HG02973 (cell line): Measurements from ENCODE around the gene MED14.

Source experiments
- ATAC-seq: cut with Tn5 transposase; IDR thresholded peaks from one replicate; pipeline ENCODE4 v1.9.1; 2021; ENCODE audit warnings: moderate library complexity; ENCODE audit not compliant: unreplicated experiment

Gene MED14

GRCh38 chrX:40671126-40671525 lies 64.2 kb downstream of the MED14 start:
- no peak for ATAC-seq

GRCh38 chrX:40663880-40664630 lies 71.3 kb downstream of the MED14 start:
- ATAC-seq = no peak

DNA sequence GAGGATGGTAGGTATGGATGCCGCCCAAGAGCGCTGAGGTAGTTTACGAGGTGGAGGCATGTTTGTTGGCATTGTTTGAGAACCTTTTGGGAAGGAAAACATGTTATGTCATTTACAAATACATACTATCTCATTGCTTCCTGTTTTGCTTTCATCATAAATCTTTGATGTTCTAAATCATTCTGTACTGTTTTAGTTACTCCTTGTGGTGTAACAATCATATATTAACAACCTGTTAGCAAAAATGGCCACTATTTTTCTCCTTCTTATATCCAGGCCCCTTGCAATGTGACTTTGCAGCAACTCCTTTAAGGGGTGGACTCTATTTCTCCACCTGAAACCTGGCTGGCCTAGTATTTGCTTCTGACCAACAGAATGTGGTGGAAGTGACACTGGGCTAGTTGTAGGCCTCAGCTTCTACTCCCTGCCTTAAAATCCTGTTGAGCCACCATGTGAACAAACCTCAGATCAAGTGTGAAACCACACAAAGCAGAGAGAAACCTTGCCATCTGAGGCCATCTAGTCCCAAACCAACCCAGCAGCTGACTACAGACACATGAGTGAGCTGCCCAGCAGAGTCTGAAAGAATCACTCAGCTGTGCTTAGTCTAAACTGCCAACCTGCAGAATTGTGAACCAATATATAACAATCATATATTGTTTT lies 72.1 kb downstream of the MED14 start:
- no peak for ATAC-seq

- ATAC-seq = no peak
Observed at GRCh38 chrX:40661489-40661888, 73.9 kb downstream of the MED14 start.

DNA sequence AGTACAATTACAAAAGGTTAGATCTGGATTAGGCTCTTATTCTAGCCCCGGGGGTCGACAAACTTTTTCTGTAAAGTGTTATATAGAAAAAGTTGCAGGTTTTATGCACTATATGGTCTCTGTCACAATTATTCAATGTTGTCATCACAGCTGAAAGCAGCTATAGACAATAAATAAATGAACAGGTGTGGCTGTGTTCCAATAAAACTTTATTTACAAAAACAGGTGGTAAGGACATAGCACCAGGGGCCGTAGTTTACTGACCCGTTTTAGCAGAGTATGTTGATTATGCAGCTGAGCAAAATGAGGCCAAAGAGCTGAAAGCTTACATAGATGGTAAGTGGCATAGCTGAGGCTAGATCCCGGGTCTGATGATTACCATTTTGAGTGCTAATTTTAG lies 75.0 kb downstream of the MED14 start:
- ATAC-seq = no peak

DNA sequence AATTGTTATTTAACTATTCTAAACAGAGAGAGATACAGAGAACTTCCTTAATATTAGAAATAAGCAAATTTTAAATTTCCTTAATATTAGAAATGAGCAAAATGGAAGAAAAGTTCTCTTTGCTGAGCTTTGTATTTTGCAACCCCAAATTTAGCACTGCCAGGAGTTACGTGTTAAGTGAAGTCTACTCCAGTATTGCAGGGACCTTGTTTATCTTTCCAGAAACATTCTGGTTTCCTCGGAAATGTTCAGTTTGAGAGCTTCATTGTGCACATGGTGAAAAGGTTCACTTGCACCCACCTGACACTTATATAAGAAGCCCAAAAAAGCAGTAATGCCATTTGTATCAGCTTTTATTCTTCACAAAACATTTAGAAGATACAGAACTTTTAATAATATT lies 81.8 kb downstream of the MED14 start:
- ATAC-seq = no peak

DNA sequence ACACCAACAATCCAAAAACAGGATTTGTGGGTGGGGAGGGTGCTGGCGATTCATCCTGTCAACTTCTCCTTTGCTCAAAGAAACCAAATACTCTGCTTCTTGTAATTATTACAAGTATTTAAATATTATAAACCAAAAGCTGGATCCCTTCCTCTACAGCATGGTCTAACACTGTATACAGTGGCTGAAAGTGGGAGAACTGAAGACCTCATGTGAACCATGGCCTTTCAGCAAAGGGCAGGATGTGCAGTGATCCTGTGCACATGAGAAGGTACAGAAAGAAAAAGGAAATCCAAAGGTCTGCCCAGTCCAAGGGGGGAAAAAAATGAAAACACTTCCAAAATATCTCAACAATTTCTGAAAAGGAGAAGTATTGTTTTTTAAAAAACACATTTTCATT lies 82.7 kb downstream of the MED14 start:
- no peak for ATAC-seq

GRCh38 chrX:40651620-40652223 lies 83.6 kb downstream of the MED14 start:
- ATAC-seq = no peak

- peak; percentile 55 for ATAC-seq
Observed at GRCh38 chrX:40647307-40648197, 87.8 kb downstream of the MED14 start, which contains the start of gene CXorf38. Gene CXorf38 (minus strand): TSS chrX:40647561. CDS start chrX:40647520, 41 bp downstream.

GRCh38 chrX:40646489-40647306 lies 88.6 kb downstream of the MED14 start:
- peak; percentile 32 for ATAC-seq

DNA sequence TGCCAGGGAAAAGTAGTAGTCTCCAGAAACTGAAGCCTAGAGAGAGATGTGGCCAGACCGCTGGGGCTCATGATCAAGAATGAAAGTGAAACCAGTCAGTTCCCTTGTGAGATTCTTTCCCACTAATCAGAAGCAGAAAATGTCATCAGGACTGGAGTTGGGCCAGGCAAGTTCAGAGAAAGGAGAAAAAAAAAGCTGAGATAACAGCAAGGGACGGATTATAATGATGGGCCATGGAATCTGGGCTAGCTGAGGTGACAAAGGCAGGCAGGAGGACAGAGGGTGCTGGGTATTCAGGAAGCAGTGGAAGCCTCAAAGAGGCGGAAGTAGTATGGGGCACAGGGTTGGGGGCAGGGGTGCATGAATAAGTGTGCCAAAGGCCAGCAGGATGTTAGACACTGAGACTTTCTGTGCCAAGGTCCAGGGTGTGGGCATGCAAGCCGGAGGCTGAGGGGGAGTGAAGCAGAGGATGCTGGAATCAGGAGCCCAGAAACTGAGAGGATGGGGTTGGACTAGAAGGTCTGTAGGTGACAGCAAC lies 90.5 kb downstream of the MED14 start:
- ATAC-seq = no peak

DNA sequence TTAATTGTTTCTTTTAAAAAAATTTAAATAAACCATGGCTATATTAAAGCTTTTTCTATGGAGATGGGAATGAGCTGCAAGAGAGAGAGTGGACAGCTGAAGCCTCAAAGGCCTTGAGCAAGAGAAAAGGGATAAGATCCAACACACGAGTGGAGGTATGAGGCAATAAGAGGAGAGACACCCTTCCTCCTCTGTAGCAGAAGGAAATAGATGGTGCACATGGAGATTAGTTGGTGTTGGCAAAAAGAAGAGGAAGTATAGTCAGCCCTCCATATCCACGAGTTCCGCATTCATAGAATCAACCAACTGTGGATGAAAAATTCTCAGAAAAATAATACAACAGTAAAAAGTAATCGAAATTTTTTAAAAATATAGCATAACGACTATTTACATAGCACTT lies 91.2 kb downstream of the MED14 start:
- ATAC-seq = no peak

DNA sequence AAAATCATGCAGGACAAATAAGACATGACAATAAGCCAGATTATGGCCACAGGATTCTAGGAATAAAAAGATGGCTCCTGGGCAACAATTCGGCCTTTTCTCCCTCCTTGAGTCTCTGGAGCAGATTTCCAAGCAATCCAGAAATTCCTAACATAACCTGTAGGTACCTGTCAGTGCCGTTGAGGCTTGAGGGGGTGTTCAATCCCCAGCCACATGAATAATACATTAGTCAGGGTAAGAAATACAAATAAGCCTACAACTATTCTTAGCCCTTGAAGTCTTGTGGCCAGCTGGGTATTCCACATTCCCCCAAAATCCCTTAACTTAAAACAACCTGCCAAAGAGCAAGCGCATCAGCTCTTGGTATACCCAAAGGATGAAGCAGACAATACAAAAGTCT lies 97.7 kb downstream of the MED14 start:
- no peak for ATAC-seq

- ATAC-seq = no peak
Observed at GRCh38 chrX:40632199-40632598, 103.1 kb downstream of the MED14 start.

DNA sequence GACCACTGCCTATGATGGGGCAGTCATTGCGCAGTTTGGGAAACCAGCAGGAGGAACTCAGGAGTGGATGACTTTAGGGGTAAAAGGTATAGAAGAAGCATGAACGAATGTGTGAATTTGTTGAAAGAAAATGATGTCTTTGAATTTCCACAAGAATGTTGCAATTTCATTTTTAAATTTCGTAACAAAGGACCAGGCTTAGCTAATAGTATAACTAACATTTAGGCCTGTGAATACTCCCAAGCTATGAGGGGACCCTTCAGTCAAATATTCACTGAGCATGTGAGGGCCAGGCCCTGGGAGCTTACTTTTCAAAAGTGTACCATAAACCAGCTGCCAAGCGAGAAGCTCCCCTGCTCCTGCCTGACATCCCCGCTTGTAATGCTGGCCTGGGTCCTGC lies 106.8 kb downstream of the MED14 start:
- ATAC-seq = no peak

DNA sequence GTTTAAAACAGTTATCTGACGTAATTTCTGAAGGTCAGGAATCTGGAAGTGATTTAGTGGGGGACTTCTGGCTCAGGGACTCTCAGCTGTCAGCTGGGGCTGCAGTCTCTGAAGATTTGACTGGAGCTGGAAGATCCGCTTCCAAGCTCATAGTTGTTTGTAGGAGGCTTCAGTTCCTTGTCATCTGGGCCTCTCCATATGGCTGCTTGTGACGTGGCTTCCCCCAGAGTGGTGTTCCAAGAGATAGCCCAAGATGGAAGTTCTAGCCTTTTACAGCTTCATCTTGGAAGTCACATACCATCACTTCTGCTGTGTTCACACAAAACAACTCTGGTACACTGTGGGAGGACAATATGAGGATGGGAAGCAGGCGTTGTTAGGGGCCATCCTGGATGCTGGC lies 110.0 kb downstream of the MED14 start:
- no peak for ATAC-seq

DNA sequence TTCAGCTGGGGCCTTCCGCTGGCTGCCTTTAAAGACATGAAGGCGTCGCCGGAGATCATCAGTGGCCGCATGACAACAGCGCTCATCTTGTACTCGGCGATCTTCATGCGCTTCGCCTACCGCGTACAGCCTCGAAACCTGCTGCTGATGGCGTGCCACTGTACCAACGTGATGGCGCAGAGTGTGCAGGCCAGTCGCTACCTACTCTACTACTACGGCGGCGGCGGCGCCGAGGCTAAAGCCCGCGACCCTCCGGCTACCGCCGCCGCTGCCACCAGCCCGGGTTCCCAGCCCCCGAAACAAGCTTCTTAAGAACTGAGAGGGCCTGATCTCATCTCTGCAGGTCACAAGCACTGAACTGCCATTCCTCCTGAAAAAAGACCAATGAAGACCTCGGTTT lies 111.7 kb downstream of the MED14 start:
- no peak for ATAC-seq

DNA sequence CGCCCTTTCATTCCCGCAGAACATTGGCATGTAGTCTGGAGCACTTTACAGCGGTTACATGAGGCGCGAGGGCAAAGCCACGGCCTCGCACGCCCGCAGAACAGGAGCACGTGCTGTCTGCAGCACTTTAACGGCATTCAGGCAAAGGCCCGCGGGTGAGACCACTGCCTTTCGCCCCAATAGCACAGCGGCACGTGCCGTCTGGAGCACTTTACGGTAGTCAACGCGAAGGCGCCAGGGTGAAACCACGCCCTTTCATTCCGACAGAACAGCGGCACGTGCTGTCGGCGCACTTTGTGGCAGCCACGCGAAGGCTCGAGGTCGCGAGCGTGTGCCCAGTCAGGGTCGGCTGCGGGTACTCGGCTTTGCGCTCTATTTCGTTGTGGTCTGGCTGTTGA lies 112.2 kb downstream of the MED14 start, which contains the start of gene MPC1L:
Gene MPC1L, plus strand, starts transcription at position 290 of the 398 bp plus-strand sequence. CDS start 138 bp downstream, outside the sequence.
- no peak for ATAC-seq

- ATAC-seq = no peak
Observed at GRCh38 chrX:40622479-40623138, 112.7 kb downstream of the MED14 start.
